Heart left ventricle (tissue), 13 donors: ENCODE results near the gene FBXL7.

Experiments
- CTCF ChIP-seq, 12 donors: fragments of 200-600 bp; sonication (generic) in 4 of 12; IDR thresholded peaks; one replicate each; pipeline versions ENCODE4 v1.5.0 to v1.8.0; 2018 to 2022; ENCODE audit warnings: antibody characterized with exemption in 12 of 12, mild to moderate bottlenecking in 5 of 12
- POLR2A ChIP-seq, 2 donors: fragments of 450-650 bp; IDR thresholded peaks; one replicate each; pipeline ENCODE4 v1.6.1; 2017; ENCODE audit warnings: antibody characterized with exemption in 2 of 2, mild to moderate bottlenecking in 2 of 2, moderate library complexity in 2 of 2
- donor health status: ischemic (EF 13 %, LVEDD 7.1; RV severe dilation, severe dysfunction).
- donor health status: DM: no; HTN: yes; CAD: no.
- donor health status: DM: no; HTN: no; CAD: no.
- donor health status: ischemic (EF 25% LVEDD 6.9; RV normal size, moderate dysfunction).
- donor health status: ischemic (EF 25% LVEDD 5.7; RV mildly dilated, moderate dysfunction).
- donor health status: ischemic (EF 35%, LVEDD 5.7; RV mildly dilated, moderate dysfunction).
- donor health status: nonischemic (EF 11% LVEDD 7.7; RV severe dilation, severe dysfunction).
- donor health status: DM: yes; HTN: yes; CAD: no.
- donor health status: PGD.
- donor health status: ischemic (EF 29% LVEDD 5.4; RV normal size, mild dysfunction).
- donor health status: nonischemic (EF 23%, LVEDD 6.1; RV moderate dilation, normal function).

DNA sequence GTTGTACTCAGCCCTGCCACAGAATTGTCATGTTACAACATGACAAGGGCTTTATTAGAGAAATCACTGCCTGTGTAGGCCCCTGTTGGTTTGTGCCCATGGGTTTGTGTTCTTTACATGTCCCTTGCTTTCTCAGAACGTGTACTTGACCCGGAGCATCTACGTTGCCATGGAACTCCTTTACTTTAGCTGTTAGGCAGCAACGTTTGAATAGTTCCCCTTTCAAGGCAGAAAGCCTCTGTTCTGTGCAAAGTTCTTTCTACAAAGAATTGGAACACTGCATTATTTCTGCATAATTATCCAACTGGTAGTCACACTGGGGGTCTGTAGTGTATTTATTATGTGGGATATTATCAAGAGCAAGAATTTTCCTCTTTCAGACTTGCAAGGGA lies 51.1 kb downstream of the FBXL7 start:
- TF ChIP-seq CTCF (IDR thresholded peaks at IDR 0.05) (no peak), POLR2A (IDR thresholded peaks at IDR 0.05) (no peak)
